Ovary (tissue), 3 donors: ENCODE data around the gene COG5.

ENCODE experiments used
- POLR2A ChIP-seq: fragments of 450-650 bp; IDR thresholded peaks from one replicate; pipeline ENCODE4 v1.6.1; 2017; ENCODE audit warnings: antibody characterized with exemption, mild to moderate bottlenecking, moderate library complexity
- TF ChIP-seq, protein P1 (sequence below), 3 donors: fragments of 450-650 bp in 2 of 3; fragments of 200-600 bp in 1 of 3; IDR thresholded peaks; one replicate each; pipeline versions ENCODE4 v1.5.1 to v1.8.0; 2016 to 2022; ENCODE audit warnings: antibody characterized with exemption in 3 of 3, mild to moderate bottlenecking in 1 of 3
- donor health status: DM: no; HTN: no; CAD: no.

DNA sequence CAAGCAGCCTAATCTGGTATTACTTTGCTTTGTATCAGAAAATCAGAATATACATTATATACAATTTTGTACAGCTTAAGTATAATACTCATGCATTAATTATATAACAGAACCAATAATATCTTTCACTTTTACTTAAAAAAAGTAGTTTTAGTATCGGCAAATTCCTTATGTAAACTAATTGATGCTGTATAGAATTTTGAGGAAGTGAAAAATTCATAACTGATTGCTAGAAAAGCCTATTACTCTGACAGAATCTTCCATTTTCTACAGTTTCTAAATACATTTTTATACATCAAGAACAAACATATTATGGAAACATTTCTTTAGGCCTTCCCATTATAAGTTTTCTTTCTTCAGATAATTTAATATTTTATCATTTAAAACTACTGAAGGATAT, 217.8 kb downstream of the COG5 start:
- no peak for TF ChIP-seq POLR2A
- TF ChIP-seq, protein P1, sequence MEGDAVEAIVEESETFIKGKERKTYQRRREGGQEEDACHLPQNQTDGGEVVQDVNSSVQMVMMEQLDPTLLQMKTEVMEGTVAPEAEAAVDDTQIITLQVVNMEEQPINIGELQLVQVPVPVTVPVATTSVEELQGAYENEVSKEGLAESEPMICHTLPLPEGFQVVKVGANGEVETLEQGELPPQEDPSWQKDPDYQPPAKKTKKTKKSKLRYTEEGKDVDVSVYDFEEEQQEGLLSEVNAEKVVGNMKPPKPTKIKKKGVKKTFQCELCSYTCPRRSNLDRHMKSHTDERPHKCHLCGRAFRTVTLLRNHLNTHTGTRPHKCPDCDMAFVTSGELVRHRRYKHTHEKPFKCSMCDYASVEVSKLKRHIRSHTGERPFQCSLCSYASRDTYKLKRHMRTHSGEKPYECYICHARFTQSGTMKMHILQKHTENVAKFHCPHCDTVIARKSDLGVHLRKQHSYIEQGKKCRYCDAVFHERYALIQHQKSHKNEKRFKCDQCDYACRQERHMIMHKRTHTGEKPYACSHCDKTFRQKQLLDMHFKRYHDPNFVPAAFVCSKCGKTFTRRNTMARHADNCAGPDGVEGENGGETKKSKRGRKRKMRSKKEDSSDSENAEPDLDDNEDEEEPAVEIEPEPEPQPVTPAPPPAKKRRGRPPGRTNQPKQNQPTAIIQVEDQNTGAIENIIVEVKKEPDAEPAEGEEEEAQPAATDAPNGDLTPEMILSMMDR (IDR thresholded peaks at IDR 0.05) = no peak
